Neural progenitor cell (in vitro differentiated cells): ENCODE data around the gene IL22RA2.

ENCODE experiments used
- CTCF ChIP-seq: fragments of 200-600 bp; sonication (generic); IDR thresholded peaks from 2 replicates; pipeline ENCODE4 v1.5.1; 2017; ENCODE audit warnings: antibody characterized with exemption, mild to moderate bottlenecking
- EZH2 ChIP-seq: fragments of 200-600 bp; sonication (generic); IDR thresholded peaks from 2 replicates; pipeline ENCODE4 v1.6.1; 2017; ENCODE audit warnings: antibody characterized with exemption, mild to moderate bottlenecking, moderate library complexity
- EZH2phosphoT487 ChIP-seq: fragments of 200-600 bp; sonication (generic); IDR thresholded peaks from 2 replicates; pipeline ENCODE4 v1.6.1; 2017; ENCODE audit warnings: antibody characterized with exemption

GRCh38 chr6:137150072-137150471 lies 23.4 kb downstream of the IL22RA2 start:
- TF ChIP-seq CTCF (no peak), EZH2 (no peak), EZH2phosphoT487 (no peak)
